ENCODE data around the gene ABLIM2.
A peak's percentile ranks its signal among the peaks of the same experiment; 100 is the strongest.

The ABLIM2 gene

DNA sequence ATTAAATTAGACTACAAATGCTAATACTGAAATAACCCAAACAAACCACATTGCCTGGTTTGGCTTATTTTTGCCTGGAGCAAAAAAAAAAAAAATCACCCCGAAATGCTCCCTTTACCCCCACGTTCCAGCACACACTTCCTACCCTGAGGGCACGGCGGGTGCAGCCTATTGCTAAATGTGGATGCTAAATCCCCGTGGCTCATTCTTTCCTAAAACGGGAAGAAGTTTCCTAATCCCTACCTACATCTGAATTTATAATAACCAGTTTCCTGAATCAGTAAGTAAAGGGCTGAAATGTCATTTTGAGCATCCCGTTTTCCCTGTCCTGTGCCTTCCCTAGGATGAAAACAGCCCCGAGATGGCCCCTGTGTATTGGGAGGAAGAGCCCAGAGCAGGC lies 97.0 kb downstream of the ABLIM2 start:
- DNase-seq, result no peak

DNA sequence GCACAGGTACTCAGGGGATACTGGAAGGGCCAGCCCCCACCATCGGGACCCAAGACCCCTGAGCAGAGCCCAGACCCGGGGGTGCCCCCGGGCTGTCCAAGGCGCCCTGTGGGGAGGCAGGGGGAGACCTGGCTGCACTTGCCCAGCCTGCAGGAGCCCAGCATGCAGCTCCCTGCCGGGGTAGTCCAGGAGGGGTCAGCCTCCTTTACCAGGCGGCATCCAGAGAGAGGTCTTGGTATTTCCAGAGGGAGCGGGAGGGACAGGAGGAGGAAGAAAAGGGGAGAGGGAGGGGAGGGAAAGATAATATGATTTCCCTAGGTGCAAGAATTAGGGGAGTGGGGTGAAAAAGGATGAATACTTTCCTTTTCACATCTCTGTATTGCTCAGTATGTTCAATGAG lies 97.5 kb downstream of the ABLIM2 start:
- no peak for DNase-seq

DNA sequence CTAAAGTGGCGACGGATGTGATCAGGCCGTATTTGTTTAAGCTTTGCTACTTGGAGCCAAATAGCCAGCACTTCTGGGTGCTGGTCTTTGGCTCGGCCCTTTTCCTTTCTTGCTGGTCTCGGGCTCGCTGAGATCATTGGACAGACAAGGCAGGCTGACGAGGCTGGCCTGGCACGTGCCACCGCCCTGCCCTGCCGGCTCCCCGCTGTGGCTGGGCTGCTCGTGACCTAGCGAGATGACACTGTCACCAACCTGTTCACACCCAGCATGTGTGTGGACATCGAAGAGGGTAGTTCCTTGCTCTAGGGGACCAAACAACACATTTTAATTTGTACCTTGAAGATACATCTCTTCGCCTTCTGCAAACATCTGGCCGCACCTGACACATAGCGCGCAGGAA lies 98.0 kb downstream of the ABLIM2 start:
- DNase-seq, result no peak

DNA sequence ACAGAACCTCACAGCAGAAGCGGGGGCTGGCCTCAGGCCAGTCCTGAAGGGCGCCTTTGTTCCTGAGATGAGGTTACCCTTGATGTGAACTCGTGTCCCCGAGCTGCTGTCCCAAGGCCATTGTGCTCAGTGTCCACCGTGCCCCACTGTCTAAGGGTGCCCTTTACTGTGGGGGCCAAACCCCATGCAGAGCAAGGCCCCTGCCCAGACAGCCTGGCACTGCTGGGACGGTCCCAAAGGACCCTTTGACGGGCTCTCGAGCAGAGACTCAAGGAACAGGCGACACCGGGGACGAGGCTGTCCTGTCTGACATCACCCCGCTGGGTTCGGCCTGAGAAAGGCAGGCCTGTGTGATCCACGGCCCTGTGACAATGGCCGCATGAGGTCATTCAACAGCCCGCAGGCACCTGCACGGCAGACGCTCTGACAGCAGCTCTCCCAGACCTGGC lies 100.6 kb downstream of the ABLIM2 start:
- DNase-seq, result no peak

DNA sequence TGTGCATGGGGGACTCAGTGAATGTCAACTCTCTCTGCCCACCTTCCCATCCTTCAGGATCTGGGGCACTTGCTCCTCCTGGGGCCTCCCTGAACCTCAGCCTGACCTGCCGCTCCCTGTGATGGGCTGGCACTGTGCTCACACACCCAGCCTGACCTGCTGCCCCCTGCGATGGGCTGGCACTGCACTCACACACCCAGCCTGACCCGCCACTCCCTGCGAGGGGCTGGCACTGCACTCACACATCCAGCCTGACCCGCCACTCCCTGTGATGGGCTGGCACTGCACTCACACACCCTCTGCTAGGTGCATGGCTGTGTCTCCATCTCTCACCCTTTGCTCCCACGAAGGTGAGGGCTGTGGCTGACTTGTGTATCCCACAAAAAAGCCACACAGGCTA lies 103.4 kb downstream of the ABLIM2 start:
- DNase-seq, result no peak

DNA sequence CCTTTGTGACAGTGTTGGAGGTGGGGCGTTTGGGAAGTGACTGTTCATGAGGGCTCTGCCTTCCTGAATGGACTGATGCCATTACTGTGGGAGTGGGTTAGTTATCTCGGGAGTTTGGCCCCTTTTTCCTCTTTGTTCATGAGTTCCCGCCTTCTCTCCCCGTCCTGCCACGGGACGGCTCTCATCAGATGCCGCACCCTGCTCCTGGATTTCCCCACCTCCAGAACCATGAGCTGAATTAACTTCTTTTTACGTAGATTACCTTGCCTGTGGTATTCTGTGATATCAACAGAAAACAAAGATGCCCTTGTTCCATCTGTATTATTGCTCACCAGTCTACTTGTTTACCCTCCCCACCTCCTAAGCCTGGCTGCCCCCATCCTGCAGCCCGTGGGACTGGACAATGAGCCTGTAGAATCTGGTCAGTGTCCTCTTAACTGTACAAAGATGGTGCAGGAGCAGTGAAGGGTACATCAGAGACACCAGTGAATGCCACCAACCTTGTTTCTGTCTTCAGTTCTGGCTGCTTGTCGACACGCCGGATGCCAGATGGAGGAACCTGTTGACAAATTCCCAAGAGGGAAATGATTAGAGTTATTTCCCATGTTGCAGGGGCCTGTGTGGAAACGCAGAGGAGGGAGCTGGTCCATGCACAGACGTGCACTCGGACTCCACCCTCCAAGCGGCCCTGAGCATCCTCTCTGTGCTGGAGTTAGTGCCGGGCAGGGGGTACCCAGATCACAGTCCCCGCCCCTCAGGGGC lies 104.7 kb downstream of the ABLIM2 start:
- peak; percentile 92 to 97 for DNase-seq

DNA sequence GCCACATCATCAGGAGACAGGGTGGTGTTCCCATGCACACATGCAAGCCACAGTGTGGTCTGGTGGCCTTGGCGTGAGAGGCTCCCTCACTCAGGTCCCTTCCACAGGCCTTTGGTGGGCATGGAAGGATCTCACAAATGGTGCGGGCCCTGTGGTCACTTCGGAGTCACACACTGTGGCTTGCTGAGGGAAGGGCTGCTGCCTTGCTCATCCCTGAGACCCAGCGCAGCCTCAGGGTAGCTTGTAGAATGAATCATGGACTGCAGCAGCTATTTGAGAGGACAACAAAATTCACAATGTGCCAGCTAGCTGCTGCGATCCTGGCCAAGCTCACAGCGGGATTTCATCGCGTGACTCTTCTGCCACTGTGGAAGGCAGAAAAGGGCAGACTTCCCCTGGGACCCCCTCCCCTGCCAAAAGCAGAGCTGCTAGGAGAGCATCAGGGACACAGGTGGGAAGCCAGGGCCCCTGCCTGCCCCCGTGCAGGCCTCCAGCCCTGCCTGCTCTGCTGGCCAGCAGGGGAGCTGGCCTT lies 106.4 kb downstream of the ABLIM2 start:
- no peak for DNase-seq

DNA sequence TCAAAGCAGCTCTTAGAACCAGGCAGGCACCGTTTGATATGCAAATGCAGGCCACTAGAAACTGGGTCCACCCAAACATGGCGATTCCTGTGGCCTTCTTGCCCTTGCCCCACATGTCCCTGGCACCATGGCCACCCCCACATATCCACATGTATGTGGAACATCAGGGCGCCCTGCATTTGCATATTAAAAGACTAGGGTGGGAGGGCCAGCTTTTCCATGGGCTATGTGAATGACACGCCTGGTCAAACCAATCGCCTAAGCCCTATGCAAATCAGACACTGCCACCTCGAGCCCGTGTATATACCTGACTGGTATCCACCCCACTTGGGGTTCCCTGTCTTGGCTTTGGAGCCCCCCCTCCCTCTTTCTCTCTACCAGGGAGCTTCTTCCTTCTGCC lies 107.0 kb downstream of the ABLIM2 start:
- no peak for DNase-seq

DNA sequence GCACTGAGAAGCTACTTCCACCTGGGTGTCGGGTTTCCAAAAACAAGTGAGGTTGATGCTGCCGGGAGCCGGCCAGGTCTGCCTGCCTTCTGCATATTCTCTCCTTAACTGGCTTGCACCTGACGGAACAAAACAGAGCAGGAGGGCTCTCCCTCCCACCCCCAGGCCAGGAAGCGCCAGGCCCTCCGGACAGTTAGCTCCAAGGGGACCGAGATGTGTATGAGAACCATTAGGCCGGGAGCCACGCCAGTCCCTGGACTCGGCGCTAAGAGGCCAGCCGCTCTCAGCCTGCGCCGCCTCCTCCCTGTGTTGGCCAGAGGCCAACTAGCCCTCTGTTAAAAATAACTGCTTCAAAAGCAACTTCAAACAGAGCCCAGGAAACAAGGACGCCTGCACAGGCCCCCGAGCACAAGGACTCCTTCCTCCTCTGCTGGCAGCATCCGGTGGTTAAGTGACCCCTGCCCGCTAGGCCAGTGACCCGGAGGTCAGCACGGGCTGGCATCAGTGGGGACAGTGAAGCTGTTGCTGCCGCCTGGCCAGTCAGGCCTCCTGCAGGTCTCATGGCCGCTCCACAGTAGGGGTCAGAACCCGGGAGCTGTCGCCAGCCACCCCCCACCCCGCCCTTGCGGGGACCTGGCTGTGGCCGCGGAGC lies 107.9 kb downstream of the ABLIM2 start:
- peak in 1 of 2 experiments; percentile 69 for DNase-seq

DNA sequence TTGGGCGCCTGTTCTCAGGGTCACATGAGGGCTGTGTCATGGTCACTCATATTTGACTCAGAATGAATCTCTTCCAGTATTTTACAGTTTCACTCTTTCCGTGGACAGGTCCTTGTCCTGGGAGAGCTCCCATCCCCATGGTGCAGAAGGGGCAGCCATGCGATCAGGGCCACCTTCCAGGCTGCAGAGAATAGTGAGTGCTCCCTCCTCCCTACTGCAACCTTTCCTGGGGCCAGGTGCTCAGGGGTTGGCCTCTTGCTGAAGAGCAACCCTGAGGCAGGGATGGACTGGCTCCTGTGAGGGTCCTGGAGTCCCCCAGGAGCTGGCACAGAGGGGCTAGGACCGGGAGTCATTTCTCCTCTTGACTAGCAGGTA lies 108.4 kb downstream of the ABLIM2 start:
- DNase-seq, result no peak

DNA sequence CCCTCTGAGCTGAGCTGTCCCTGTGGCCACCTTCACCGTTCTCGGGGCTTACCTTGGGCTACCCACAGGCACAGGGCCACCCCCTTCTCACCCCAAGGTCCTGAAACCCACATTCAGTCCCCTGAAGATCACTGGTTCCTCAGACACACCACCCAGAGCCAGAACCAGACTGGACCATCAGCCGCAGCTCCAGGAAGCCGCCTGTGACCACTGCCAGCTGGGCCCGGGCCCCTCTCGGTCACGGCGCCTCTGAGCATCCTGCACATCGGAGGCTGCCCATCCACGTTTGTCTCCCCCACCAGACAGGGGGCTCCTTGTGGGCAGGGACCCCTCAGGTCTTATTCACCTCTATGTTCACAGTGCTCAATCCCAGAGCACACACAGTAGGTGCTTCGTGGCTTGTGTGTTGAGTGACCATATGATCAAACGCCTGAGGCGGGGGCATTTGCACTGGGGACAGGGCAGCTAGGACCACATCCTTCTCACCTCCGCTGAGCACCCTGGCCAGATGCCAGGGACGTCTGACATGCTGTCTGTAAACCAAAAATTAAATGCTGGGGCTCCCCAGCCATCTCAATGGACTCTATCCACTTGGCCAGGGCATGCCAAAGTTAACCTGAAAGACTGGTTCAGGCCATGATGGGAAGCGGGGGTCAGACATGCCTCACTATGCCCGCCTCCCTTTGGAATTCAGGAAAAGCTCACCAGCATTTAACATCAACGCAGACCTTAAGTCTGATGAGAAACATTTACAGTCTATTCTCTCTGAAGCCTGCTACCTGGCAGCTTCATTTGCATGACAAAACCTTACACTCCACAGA lies 109.5 kb downstream of the ABLIM2 start:
- DNase-seq, result no peak

DNA sequence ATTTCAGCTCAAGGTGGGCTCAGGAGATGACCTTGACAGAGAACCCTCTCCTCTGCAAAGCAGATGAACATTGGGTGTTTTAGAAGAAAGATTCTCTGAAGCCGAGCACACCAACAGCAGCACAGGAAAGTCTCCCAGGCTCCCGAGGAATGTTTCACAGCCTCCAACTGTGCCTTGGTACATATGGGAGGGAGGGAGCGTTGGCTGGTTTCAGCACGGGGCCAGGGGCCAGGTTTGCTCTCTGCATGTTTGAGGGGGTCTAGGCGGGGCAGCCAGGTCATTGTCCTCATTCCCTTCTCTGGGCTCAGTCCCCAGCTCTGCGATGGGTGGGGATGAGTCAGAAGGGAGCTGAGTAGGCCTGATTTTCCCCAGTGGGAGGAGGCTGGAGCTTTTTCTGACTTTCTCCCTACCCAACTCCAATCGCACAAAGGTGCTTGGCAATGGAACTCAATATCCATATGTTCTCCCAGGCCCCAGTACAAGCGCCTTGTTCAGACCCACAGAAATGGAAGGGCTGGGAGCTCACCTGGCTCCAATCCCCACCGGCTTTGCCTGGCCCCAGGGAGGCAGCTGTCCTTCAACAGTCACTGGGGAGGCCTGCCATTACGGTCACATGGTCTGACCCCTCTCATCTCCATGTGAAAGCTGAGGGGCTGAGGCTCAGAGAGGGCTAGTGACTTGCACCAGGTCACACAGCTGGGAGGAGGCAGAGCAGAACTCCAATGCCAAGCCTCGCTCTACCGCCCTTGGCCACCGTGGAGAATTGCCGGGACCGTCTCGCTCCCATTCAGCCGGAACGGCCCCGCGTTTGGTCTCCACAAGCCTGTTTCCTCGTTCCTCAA lies 110.6 kb downstream of the ABLIM2 start:
- no peak for DNase-seq

DNA sequence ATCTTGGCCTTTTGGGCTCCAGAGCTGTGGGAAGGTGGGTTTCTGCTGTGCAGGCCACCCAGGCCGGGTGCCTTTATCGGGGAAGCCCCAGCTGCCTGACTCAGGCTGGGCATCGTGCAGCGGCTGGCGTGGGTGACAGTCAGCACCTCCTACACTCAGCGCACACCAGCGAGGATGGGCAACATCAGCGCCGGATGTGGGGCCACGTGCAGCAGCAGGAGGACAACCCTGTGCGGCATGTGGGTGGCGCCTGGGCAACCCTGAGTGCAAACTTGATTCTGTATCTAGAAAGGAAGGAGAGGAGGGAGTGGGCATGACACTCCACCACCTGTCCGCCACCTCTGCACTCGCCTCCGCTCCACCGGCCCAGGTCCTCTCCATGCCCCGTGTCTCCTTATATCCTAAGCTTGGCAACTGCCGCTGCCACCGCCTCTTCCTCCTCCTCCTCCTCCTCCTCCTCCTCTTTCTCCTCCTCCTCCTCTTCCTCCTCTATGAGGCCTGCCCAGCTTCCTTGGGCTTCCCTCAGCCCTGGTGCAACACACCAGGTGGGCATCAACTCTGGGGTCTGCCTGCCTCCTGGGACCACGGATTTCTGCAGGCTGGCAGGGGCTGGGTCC lies 111.6 kb downstream of the ABLIM2 start:
- no peak for DNase-seq

DNA sequence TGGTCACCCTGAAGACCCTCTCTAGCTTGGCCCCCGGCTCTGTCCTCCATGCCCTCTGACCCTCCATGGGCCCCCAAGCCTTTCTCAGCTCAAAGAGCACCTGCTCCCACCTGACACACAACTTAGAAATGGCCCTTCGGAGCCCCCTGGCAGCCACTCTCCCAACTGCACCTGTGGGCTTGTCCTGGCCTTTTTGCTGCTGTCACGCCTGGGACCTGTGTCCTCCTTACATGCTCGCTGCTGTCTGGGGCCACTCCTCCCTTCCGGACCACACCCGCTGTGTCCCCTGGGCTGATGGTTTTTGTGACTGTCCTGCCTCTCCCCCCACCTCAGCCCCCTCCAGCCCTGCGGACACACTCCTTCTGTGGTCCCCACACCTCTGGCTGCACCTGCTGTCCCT lies 112.7 kb downstream of the ABLIM2 start:
- DNase-seq, result no peak

DNA sequence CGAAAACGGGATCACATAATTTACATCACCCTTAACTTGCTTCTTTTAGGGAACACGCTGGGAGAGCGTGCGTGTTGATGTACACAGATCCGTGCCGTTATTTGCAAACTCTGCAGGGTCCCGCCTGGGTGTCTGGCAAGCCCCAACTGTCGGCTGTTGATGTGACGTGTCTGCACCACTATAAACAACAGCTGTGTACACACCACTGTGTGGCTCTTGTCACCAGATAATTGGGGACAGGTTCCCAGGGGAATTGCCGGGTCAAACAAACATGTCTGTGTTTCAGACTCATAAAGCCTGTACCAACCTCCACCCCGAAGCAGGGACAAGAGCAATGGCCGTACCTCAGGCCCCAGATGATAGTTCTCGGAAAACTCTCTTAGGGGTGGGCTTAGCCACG lies 113.9 kb downstream of the ABLIM2 start:
- DNase-seq, result peak; percentile 90 to 94

DNA sequence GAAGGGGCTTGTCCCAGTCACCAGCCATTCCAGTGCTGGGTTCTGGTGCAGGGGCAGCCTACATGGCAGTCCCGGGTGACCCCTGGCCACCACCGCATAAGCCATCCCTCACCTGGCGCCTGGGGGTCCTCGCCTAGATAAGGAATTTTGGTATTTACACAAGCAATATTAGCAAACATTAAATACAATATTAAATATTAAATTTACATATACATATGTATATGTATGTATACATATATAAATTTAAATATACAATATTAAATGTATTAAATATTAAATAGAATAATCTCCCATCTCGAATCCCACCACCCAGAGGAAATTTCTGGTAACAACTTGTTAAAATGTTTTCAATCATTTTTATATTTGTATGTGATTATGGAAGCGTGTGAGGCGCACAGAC lies 114.4 kb downstream of the ABLIM2 start:
- DNase-seq, result no peak

DNA sequence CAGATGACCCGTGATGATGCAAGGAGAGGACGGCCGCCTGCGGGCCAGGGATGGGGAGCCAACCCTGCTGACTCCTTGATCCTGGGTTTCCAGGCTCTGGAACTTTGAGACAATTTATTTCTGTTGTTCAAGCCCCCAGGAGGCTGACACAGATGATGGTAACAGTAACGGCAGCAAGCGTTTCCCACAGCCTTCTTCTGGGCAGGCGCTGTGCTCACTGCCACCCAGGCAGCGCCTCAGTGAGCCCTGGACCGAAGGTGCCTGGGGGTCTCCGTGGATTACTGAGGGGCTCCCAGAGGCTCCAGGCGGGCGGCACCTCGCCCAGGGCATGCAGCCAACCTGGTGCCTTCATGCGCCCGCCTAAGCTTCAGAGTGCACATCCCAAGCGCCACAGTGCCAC lies 115.0 kb downstream of the ABLIM2 start:
- no peak for DNase-seq

DNA sequence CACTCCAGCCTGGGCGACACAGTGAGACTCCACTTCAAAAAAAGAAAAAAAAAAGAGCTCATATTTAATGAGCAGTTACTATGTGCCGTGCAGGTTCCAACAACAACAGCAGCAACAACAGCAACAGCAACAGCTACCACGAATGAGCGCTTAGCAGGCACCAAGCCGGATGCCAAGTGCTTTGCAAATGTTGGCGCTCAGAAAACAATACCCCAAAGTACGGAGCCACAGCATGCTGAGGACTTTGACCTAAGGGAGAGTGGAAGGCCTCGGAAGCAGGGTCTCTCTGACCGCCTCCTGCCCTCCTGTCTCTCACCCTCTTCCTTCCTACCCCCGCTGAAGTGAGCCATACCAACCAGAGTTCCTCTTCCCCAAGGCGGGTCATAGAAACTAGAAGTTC lies 116.7 kb downstream of the ABLIM2 start:
- no peak for DNase-seq

DNA sequence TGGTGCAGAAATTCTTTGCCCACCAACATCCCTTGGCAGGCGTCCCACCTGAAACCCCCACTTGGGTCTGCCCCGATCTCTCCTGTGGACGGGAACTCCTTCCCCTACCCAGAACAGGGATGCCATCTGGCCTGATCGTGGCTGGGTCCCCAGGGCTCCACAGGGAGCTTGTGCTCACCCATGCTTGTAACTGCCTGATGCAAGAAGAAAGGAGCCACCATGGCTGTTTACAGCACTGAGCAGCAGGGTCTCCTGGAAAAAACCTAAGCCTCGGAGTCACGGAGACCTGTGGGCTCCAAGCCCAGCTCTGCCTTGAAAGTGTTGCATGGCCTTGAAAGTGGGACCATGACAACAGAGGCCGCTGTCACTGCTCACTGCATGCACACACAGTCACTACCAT lies 117.4 kb downstream of the ABLIM2 start:
- peak; percentile 42 to 77 for DNase-seq

DNA sequence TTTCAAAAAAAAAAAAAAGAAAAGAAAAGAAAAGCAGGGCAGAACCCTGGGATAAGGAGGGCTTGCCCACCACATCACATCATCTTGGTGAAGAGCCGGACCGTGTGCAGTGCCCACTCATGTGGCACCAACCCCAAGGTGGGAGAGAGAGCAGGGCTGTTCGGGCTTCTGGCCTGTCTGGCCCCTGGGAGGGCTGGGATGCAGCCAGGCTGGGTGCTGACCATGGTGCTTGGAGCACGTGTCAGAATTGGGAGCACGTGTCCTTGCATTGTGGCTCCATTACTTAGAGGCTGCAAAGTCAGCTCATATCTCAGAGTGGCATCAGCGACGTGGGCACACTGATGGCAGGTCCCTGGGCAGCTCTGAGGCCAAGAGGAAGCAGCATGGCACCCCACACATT lies 118.0 kb downstream of the ABLIM2 start:
- no peak for DNase-seq

DNA sequence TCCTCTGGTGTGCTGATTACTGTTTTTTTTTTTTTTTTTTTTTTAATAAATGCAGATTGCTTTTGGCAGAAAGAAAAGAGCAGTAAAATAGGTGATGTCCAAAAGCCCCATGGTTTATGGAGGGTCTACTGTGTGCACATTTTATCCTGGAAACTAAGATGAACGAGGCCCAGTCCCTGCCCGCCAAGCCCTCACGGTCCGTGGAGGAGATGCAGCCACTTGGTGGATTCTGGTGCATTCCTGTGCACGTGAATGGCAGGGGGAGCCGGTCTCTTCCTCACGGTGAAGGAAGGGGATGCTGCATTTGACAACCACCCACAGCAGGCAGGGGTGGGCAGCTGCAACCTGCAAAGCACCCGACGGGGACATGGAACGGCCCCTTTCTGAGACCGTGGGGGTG lies 118.8 kb downstream of the ABLIM2 start:
- no peak for DNase-seq

DNA sequence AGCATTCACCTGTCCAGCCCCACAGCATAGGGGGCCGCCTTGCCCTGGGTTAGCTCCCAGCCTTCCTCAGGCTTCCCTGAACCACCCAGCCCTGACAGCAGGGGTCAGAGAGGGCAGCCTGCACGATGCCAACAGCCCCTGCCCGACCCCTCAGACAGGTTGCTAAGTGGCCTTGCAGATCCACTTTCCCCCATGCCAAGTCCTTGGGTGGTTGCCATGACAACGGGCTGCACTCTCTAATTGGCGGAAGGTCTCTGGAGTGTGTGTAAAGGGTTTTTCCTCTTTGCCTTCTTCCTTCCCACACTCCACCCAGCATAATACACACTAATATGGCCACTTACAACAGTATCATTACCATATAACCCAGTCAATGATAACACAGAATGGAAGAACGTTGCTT lies 119.3 kb downstream of the ABLIM2 start:
- DNase-seq, result peak; percentile 89 to 96
